ENCODE results near the gene GNB4.

DNA sequence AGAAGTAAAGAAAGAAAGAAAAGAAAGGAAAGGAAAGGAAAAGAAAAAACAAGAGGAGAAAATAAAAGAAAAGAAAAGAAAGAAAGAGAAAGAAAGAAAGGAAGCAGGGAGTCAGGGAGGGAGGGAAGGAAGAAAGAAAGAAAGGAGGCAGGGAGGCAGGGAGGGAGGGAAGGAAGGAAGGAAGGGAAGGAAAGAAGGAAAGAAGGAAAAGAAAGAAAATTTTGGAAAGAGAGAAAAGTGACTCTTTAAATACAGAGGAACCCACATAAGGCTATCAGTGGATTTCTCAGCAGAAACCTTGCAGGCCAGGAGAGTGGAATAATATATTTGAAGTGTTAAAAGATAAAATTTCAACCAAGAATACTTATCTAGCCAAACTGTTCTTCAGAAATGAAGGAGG is 44.2 kb upstream of the GNB4 start:
- TF ChIP-seq, protein P1, sequence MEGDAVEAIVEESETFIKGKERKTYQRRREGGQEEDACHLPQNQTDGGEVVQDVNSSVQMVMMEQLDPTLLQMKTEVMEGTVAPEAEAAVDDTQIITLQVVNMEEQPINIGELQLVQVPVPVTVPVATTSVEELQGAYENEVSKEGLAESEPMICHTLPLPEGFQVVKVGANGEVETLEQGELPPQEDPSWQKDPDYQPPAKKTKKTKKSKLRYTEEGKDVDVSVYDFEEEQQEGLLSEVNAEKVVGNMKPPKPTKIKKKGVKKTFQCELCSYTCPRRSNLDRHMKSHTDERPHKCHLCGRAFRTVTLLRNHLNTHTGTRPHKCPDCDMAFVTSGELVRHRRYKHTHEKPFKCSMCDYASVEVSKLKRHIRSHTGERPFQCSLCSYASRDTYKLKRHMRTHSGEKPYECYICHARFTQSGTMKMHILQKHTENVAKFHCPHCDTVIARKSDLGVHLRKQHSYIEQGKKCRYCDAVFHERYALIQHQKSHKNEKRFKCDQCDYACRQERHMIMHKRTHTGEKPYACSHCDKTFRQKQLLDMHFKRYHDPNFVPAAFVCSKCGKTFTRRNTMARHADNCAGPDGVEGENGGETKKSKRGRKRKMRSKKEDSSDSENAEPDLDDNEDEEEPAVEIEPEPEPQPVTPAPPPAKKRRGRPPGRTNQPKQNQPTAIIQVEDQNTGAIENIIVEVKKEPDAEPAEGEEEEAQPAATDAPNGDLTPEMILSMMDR (IDR thresholded peaks at IDR 0.05; ENCODE audit: poor library complexity, severe bottlenecking): no peak
- no peak for TF ChIP-seq RAD21 (conservative IDR thresholded peaks at IDR 0.05)
- no peak for TF ChIP-seq POLR2AphosphoS5 (IDR thresholded peaks at IDR 0.05)
